Measurements from ENCODE around the gene IMMT.

The IMMT gene

DNA sequence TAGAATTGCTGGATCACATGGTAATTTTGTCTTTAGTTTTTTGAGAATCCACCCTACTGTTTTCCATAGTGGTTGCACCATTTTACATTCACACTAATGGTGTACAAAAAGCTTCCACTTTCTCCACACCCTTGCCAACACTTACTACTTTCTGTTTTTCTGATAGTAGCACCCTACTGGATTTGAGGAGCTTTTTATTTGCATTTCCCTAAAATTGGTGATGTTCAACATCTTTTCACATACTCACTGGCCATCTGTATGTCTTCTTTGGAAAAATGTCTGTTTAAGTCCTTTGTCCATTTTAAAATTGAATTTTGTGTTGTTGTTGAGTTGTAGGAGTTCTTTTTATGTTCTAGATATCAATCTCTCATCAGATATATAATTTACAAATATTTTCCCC, 93.1 kb downstream of the IMMT start:
- H3K4me3 ChIP-seq (ENCODE audit: low read depth, low read length), result no peak overlapping the region
- DNase-seq (ENCODE audit: low read depth), result no peak
- no peak for TF ChIP-seq POLR2A (IDR thresholded peaks at IDR 0.05; ENCODE audit: extremely low read depth, insufficient read length)
- TF ChIP-seq, protein P1, sequence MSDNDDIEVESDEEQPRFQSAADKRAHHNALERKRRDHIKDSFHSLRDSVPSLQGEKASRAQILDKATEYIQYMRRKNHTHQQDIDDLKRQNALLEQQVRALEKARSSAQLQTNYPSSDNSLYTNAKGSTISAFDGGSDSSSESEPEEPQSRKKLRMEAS (IDR thresholded peaks at IDR 0.05; ENCODE audit: low read depth, low read length), result no peak
- TF ChIP-seq, protein P2, sequence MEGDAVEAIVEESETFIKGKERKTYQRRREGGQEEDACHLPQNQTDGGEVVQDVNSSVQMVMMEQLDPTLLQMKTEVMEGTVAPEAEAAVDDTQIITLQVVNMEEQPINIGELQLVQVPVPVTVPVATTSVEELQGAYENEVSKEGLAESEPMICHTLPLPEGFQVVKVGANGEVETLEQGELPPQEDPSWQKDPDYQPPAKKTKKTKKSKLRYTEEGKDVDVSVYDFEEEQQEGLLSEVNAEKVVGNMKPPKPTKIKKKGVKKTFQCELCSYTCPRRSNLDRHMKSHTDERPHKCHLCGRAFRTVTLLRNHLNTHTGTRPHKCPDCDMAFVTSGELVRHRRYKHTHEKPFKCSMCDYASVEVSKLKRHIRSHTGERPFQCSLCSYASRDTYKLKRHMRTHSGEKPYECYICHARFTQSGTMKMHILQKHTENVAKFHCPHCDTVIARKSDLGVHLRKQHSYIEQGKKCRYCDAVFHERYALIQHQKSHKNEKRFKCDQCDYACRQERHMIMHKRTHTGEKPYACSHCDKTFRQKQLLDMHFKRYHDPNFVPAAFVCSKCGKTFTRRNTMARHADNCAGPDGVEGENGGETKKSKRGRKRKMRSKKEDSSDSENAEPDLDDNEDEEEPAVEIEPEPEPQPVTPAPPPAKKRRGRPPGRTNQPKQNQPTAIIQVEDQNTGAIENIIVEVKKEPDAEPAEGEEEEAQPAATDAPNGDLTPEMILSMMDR (IDR thresholded peaks at IDR 0.05; ENCODE audit: low read depth, low read length), result no peak
- TF ChIP-seq MYC (IDR thresholded peaks at IDR 0.05; ENCODE audit: low read depth, low read length), result no peak

DNA sequence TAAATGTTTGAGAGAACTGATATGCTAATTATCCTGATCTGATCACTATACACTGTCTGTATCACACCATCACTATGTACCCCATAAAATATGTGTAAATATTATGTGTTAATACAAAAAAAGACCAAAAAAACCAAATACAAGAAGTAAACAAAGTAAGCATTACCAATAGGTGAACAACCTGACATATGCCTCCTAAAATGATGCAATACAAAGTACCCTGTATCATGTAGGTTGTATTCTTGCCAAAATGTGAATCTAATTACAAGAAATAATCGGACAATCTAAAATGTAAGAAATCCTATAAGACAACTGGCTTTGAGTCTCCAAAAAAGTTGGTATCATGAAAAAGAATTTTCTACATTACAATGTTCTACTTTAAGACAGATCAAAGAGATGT, 97.3 kb downstream of the IMMT start:
- TF ChIP-seq POLR2A (IDR thresholded peaks at IDR 0.05; ENCODE audit: extremely low read depth, insufficient read length), result no peak
- TF ChIP-seq, protein P1 (IDR thresholded peaks at IDR 0.05; ENCODE audit: low read depth, low read length), result no peak
- TF ChIP-seq MYC (IDR thresholded peaks at IDR 0.05; ENCODE audit: low read depth, low read length), result no peak
- TF ChIP-seq, protein P2 (IDR thresholded peaks at IDR 0.05; ENCODE audit: low read depth, low read length), result no peak
- no peak overlapping the region for H3K4me3 ChIP-seq (ENCODE audit: low read depth, low read length)
- DNase-seq (ENCODE audit: low read depth), result no peak

GRCh38 chr2:86097114-86097896, 98.0 kb downstream of the IMMT start:
- no peak overlapping the region for H3K4me3 ChIP-seq (ENCODE audit: low read depth, low read length)
- no peak for DNase-seq (ENCODE audit: low read depth)
- TF ChIP-seq MYC (IDR thresholded peaks at IDR 0.05; ENCODE audit: low read depth, low read length), result no peak
- TF ChIP-seq, protein P2 (IDR thresholded peaks at IDR 0.05; ENCODE audit: low read depth, low read length), result no peak
- TF ChIP-seq, protein P1 (IDR thresholded peaks at IDR 0.05; ENCODE audit: low read depth, low read length), result no peak
- TF ChIP-seq POLR2A (IDR thresholded peaks at IDR 0.05; ENCODE audit: extremely low read depth, insufficient read length), result no peak

DNA sequence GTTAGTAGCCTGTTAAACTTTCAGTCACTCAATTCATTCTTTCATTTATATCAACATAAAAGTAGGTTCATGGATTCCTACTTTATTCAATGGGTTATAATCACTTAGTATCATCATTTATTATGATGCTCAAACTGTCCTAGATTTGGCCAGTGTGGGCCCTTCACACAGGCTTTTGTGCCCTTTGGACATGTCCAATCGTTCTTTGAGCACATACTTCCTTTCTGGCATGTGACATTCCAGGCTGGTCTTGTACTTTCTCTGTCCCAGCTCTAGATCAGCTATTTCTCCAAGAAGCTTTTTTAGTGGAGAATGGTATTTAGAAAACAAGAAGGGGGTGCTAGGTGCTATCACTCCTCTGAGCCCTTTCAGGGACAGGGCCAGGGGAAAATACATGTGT, 101.0 kb downstream of the IMMT start:
- no peak for DNase-seq (ENCODE audit: low read depth)
- TF ChIP-seq, protein P1 (IDR thresholded peaks at IDR 0.05; ENCODE audit: low read depth, low read length), result no peak
- no peak for TF ChIP-seq MYC (IDR thresholded peaks at IDR 0.05; ENCODE audit: low read depth, low read length)
- TF ChIP-seq, protein P2 (IDR thresholded peaks at IDR 0.05; ENCODE audit: low read depth, low read length), result no peak
- no peak for TF ChIP-seq POLR2A (IDR thresholded peaks at IDR 0.05; ENCODE audit: extremely low read depth, insufficient read length)
- no peak overlapping the region for H3K4me3 ChIP-seq (ENCODE audit: low read depth, low read length)

Data from NB4 (cell line).